ENCODE data around the gene KRT82.

The KRT82 gene

DNA sequence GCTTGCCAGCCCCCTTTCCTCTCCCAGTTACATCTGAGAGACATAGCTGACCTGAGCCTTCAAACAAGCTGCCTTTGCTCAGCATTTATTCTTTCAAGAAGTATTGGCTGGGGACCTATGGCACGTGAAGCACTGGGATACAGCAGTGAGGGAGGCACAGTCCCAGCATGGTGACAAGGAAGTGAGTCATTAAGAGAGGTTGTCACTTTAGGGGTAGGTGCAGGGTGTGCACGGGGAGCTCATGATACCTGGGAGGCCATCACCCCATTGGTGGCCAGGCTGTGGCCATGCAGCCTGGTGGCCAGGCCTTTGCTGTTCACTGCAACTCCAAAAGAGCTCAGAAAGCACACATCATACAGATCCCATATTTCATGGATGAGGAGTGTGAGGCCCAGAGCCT lies 33.7 kb upstream of the KRT82 start:
- no peak overlapping the region for H3K4me3 ChIP-seq (ENCODE audit: low read length)
- TF ChIP-seq, protein P1, sequence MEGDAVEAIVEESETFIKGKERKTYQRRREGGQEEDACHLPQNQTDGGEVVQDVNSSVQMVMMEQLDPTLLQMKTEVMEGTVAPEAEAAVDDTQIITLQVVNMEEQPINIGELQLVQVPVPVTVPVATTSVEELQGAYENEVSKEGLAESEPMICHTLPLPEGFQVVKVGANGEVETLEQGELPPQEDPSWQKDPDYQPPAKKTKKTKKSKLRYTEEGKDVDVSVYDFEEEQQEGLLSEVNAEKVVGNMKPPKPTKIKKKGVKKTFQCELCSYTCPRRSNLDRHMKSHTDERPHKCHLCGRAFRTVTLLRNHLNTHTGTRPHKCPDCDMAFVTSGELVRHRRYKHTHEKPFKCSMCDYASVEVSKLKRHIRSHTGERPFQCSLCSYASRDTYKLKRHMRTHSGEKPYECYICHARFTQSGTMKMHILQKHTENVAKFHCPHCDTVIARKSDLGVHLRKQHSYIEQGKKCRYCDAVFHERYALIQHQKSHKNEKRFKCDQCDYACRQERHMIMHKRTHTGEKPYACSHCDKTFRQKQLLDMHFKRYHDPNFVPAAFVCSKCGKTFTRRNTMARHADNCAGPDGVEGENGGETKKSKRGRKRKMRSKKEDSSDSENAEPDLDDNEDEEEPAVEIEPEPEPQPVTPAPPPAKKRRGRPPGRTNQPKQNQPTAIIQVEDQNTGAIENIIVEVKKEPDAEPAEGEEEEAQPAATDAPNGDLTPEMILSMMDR (conservative IDR thresholded peaks at IDR 0.05; ENCODE audit: low read length) = no peak
- DNase-seq (ENCODE audit: low read depth) = no peak

DNA sequence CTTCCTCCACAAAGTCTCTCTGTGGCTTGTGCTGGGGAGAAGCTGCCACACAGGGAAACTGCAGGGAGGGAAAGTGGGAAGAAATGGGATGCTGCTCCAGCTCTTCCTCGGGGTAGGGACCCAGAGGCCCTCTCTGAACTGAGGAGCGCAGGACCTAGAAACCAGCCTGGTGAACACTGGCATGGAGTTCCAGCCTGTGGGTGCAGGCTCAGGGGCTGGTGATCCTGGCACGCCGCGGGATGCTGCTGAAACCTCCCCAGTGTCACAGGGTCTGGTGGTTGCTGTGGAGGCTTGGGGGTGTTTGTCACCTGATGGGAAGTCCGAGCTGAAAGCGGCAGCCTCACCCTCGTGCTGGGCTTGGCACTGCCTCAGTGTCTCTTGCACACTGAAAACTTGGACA lies 33.3 kb upstream of the KRT82 start:
- TF ChIP-seq, protein P1 (conservative IDR thresholded peaks at IDR 0.05; ENCODE audit: low read length) = no peak
- DNase-seq (ENCODE audit: low read depth) = no peak
- no peak overlapping the region for H3K4me3 ChIP-seq (ENCODE audit: low read length)

DNA sequence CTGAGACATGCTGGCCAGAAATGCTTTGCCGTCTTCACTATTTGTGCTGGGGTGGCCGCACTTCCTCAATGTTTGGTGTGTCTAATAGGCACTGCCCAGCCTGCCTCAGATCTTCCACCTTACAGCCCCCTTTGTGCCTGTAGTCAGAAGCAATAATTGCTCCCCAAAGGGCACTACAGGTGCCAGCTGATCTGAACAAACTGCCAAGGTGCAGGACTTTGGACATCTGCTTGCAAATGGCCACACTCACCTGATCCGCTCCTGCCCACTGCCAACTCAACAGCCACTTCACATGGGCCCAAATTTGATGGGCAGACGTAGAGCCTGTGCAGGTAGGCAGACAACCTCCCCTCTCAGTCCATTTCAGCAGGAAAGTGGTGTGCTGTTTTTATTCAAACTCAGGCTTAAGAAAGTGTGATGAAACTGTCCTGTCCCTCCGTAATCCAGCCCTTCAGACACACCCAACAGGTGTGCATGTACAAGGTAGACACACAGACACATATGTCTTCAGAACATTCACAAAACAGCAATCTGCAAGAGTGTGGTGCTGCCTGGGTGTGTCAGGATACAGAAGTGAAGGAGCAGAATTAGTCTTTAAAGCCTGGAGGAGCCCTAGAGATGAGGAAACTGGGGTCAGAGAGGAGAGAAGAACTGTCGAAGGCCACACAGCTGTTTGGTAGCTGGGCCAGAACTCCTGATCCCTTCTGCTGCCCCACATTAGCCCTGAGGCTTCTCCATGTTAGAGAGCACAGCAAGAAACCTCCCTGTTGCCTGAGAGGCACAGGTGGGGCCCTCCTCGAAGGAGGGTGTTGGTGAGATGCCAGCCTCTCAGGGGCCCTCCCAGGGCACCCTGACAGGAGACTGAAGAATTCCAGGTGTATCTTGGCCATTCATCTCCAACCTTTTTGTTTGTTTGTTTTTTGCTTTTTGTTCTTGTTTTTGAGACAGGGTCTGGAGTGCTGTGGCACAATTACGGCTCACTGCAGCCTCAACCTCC lies 32.5 kb upstream of the KRT82 start:
- no peak overlapping the region for H3K4me3 ChIP-seq (ENCODE audit: low read length)
- no peak for DNase-seq (ENCODE audit: low read depth)
- TF ChIP-seq, protein P1 (conservative IDR thresholded peaks at IDR 0.05; ENCODE audit: low read length) = no peak

DNA sequence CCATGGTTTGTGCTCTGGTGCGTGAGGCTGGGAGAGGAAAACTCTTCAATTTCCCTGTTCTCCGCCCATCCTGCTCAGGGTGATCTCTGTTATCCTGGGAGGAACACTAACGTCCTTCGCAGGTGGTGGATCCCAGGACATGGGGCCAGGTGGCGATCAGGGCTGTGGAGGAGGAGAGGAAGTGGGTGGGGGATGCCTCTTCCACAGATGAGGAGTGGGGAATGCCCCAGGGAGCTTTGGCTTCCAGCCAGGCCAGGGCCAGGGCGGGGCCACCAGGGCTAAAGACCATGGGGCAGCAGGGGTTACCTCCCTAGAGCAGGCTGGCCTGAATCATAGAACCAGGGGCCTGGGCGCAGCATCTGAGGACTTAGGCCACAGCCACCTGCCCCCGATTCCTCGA lies 31.4 kb upstream of the KRT82 start:
- no peak overlapping the region for H3K4me3 ChIP-seq (ENCODE audit: low read length)
- no peak for DNase-seq (ENCODE audit: low read depth)
- TF ChIP-seq, protein P1 (conservative IDR thresholded peaks at IDR 0.05; ENCODE audit: low read length) = no peak

DNA sequence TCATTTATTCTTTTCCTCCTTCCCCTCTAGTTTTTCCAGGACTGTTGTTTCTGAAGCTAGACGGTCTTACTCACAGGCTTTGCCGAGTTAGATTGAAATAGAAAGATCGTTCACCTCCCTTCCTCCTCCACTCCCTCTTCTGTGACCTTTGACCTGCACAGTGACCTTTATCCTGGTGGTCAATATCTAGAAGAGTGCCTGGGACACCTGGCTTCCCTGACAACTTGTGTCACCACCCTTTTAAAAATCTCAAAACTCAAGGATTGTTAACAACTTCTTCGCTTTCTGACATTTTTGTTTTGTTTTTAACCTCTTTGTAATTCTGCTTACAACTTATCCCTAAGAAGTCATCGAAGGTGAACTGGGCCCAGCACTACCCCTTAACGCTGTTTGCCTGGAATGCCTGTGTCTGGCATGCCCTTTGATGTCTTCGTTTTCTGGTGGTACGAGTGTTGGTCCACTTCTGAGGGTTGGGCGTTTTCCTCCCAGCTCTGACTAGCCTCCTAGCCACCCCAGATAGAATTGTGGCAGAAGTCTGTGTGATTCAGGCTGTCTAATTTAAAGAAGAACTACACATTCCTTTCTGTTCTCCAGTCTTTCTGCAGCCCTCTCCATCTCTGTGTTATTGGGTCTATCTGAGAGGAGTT lies 30.8 kb upstream of the KRT82 start:
- TF ChIP-seq, protein P1 (conservative IDR thresholded peaks at IDR 0.05; ENCODE audit: low read length) = no peak
- no peak for DNase-seq (ENCODE audit: low read depth)
- H3K4me3 ChIP-seq (ENCODE audit: low read length) = no peak overlapping the region

DNA sequence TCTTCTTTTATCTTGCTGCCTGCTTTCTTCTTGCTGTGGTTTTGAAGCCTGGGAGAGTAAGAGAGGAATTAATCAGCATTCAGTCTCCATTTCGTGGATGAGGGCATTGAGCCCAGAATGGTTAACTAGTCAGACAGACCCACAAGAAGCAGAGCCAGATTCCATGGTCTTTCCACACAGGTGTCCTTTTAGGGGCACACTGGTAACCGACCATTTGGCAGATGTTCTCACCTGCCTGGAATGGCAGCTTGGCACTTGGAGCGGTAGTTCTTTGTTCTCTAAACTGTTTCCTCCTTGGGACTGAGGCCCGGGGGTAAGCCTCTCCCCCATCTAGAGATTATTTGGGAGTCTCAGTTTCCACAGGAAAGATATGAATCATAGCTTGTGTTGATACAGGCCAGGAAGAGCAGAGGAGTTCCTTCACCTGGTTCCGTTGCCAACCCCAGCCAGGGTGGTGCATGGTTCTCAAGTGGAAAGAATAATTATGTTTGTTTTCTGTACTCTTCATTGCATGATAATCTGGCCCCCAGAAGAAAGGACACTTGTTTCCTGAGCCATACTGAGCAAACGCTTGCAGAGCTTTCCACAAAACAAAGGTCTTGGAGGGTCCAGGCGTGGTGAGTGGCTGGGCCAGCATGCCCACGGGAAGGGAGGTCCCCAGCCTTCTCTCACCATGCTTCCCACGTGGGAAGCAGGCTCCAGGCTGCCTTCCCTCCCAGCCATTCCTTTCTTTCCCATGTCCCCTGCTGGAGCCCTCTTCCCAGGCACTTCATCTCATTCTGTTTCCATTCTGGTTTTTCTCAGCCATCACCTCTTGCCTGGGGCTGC lies 30.1 kb upstream of the KRT82 start:
- no peak overlapping the region for H3K4me3 ChIP-seq (ENCODE audit: low read length)
- TF ChIP-seq, protein P1 (conservative IDR thresholded peaks at IDR 0.05; ENCODE audit: low read length) = no peak
- peak; percentile 37 for DNase-seq (ENCODE audit: low read depth)
